Activated CD4-positive, alpha-beta T cell treated with anti-CD3 and anti-CD28 coated beads for 36 hours (primary cell): ENCODE measurements around the gene AWAT2. TPM values are rescaled to one million over a fixed set of nuclear protein-coding genes. Genes with fewer than 3 reads are reported as not detected.
"Not testable (repeated sequence)": the region's sequence is repeated elsewhere in the genome, so short reads cannot be mapped to it uniquely, and the experiment has no call there.

ENCODE experiments used
- ATAC-seq: fragments of 200-7000 bp; cut with Tn5 transposase; one replicate; pipeline ENCODE4 v1.10.0; 2021; ENCODE audit warnings: mild to moderate bottlenecking, moderate library complexity
- CTCF ChIA-PET: fragments of 350-600 bp; sonication (Branson Sonifier 250); formaldehyde crosslinking; loops from one replicate; lab custom pipeline; 2021; ENCODE audit warnings: antibody characterized with exemption; lab: Charles Lee
- POLR2A ChIA-PET: fragments of 350-600 bp; sonication (Branson Sonifier 250); formaldehyde crosslinking; loops from one replicate; lab custom pipeline; 2021; ENCODE audit warnings: antibody characterized with exemption, inconsistent platforms; lab: Charles Lee
- DNase-seq: peaks from one replicate; pipeline ENCODE4 v3.0.0-alpha.2; 2020
- H3K27ac Mint-ChIP-seq: one replicate; pipeline ENCODE4 v1.8.0; 2021; ENCODE audit warnings: mixed read lengths
- H3K27me3 Mint-ChIP-seq: one replicate; pipeline ENCODE4 v1.8.0; 2021; ENCODE audit warnings: mixed read lengths
- H3K36me3 Mint-ChIP-seq: one replicate; pipeline ENCODE4 v1.8.0; 2021; ENCODE audit warnings: low read depth, mixed read lengths
- H3K4me1 Mint-ChIP-seq: one replicate; pipeline ENCODE4 v1.8.0; 2021; ENCODE audit warnings: mixed read lengths
- H3K4me3 Mint-ChIP-seq: one replicate; pipeline ENCODE4 v1.8.0; 2021; ENCODE audit warnings: mild to moderate bottlenecking, moderate library complexity, mixed read lengths
- H3K9me3 Mint-ChIP-seq: one replicate; pipeline ENCODE4 v1.8.0; 2021; ENCODE audit warnings: low read depth, mixed read lengths
- intact Hi-C, 2 experiments: fragments of 100-400 bp; cut with DNase I in 1 of 2; cut with micrococcal nuclease in 1 of 2; formaldehyde crosslinking; loops; one replicate each; pipeline versions ENCODE4 v1.14.2 to v1.15.1; 2022 to 2024; cut with DNase I, micrococcal nuclease
- total RNA-seq, 2 experiments: library from RNA; stranded (reverse); gene quantifications; one replicate each; pipeline ENCODE4 v1.2.3, GENCODE V29; 2021

Gene AWAT2
- total RNA-seq, 2 experiments from 2014 or later = not detected

GRCh38 chrX:70016513-70016912 is 33.2 kb downstream of the AWAT2 start:
- Mint-ChIP-seq H3K9me3 (peaks cover 2% of the 10 kb centered on the region), H3K27me3 (no peaks in the 10 kb centered on the region), H3K4me1 (peaks cover 8% of the 10 kb centered on the region), H3K36me3 (no peaks in the 10 kb centered on the region), H3K4me3 (no peak overlapping the region), H3K27ac (no peak overlapping the region)
- intact Hi-C loops = no loop called here
- CTCF ChIA-PET = no interaction called here
- ATAC-seq (no peak), DNase-seq (no peak)
- POLR2A ChIA-PET = no interaction called here

GRCh38 chrX:70013466-70014381 is 36.0 kb downstream of the AWAT2 start:
- ChIA-PET CTCF (no interaction called here), POLR2A (no interaction called here)
- Mint-ChIP-seq H3K27ac (no peak overlapping the region), H3K4me1 (peaks cover 8% of the 10 kb centered on the region), H3K4me3 (no peak overlapping the region), H3K27me3 (no peaks in the 10 kb centered on the region), H3K9me3 (peaks cover 2% of the 10 kb centered on the region), H3K36me3 (no peaks in the 10 kb centered on the region)
- ATAC-seq (no peak), DNase-seq (no peak)
- intact Hi-C loops = no loop called here

- CTCF ChIA-PET = interaction anchor here (0.7 kb wide), 1 partner anchor 509 kb away, joined by 6 read pairs; the partner anchor contains the start of gene NALF2
- DNase-seq = no peak
- intact Hi-C loops = no loop called here
- Mint-ChIP-seq H3K4me1 (peaks cover 8% of the 10 kb centered on the region), H3K36me3 (no peaks in the 10 kb centered on the region), H3K27me3 (peaks cover 2% of the 10 kb centered on the region), H3K9me3 (no peaks in the 10 kb centered on the region), H3K27ac (no peak overlapping the region), H3K4me3 (no peak overlapping the region)
- ATAC-seq = no peak
- POLR2A ChIA-PET = no interaction called here
These were observed 37.0 kb downstream of the AWAT2 start for GRCh38 chrX:70012756-70013155.

GRCh38 chrX:70009970-70010369 is 39.8 kb downstream of the AWAT2 start:
- intact Hi-C loops = no loop called here
- DNase-seq = no peak
- Mint-ChIP-seq H3K9me3 (no peaks in the 10 kb centered on the region), H3K4me3 (no peak overlapping the region), H3K36me3 (no peaks in the 10 kb centered on the region), H3K27me3 (peaks cover 2% of the 10 kb centered on the region), H3K4me1 (no peaks in the 10 kb centered on the region), H3K27ac (no peak overlapping the region)
- no peak for ATAC-seq
- CTCF ChIA-PET = no interaction called here
- POLR2A ChIA-PET = no interaction called here

GRCh38 chrX:70009049-70009448 is 40.7 kb downstream of the AWAT2 start:
- ATAC-seq (no peak), DNase-seq (no peak)
- no peak overlapping the region for H3K4me3 Mint-ChIP-seq
- POLR2A ChIA-PET = no interaction called here
- H3K27me3 Mint-ChIP-seq = peaks cover 2% of the 10 kb centered on the region
- no peaks in the 10 kb centered on the region for H3K9me3 Mint-ChIP-seq
- no peak overlapping the region for H3K27ac Mint-ChIP-seq
- CTCF ChIA-PET = interaction anchor here (0.7 kb wide), 1 partner anchor 22 kb away, joined by 3 read pairs; no protein-coding TSS in a partner anchor
- H3K36me3 Mint-ChIP-seq = no peaks in the 10 kb centered on the region
- intact Hi-C loops = no loop called here
- no peaks in the 10 kb centered on the region for H3K4me1 Mint-ChIP-seq

GRCh38 chrX:70007946-70008345 is 41.8 kb downstream of the AWAT2 start:
- ChIA-PET CTCF (no interaction called here), POLR2A (no interaction called here)
- no peak for DNase-seq
- ATAC-seq = no peak
- Mint-ChIP-seq H3K9me3 (no peaks in the 10 kb centered on the region), H3K4me3 (no peak overlapping the region), H3K4me1 (no peaks in the 10 kb centered on the region), H3K27ac (no peak overlapping the region), H3K36me3 (no peaks in the 10 kb centered on the region), H3K27me3 (peaks cover 2% of the 10 kb centered on the region)
- intact Hi-C loops = no loop called here

- no peak for DNase-seq
- no peak for ATAC-seq
- Mint-ChIP-seq H3K36me3 (no peaks in the 10 kb centered on the region), H3K4me1 (no peaks in the 10 kb centered on the region), H3K27me3 (no peaks in the 10 kb centered on the region), H3K27ac (no peak overlapping the region), H3K9me3 (no peaks in the 10 kb centered on the region), H3K4me3 (no peak overlapping the region)
- ChIA-PET CTCF (no interaction called here), POLR2A (no interaction called here)
- intact Hi-C loops = no loop called here
These were observed 47.9 kb downstream of the AWAT2 start for GRCh38 chrX:70001708-70002341.

GRCh38 chrX:70001269-70001668 is 48.5 kb downstream of the AWAT2 start:
- no peaks in the 10 kb centered on the region for H3K27me3 Mint-ChIP-seq
- intact Hi-C loops = no loop called here
- ChIA-PET POLR2A (no interaction called here), CTCF (no interaction called here)
- no peak overlapping the region for H3K27ac Mint-ChIP-seq
- ATAC-seq = no peak
- no peaks in the 10 kb centered on the region for H3K4me1 Mint-ChIP-seq
- no peak for DNase-seq
- H3K9me3 Mint-ChIP-seq = no peaks in the 10 kb centered on the region
- no peak overlapping the region for H3K4me3 Mint-ChIP-seq
- H3K36me3 Mint-ChIP-seq = no peaks in the 10 kb centered on the region

- H3K36me3 Mint-ChIP-seq = not testable (repeated sequence)
These were observed 51.4 kb downstream of the AWAT2 start for GRCh38 chrX:69998299-69998698.

GRCh38 chrX:69996113-69996468 is 53.6 kb downstream of the AWAT2 start:
- ATAC-seq (no peak), DNase-seq (no peak)
- H3K27me3 Mint-ChIP-seq = no peaks in the 10 kb centered on the region
- no peaks in the 10 kb centered on the region for H3K4me1 Mint-ChIP-seq
- CTCF ChIA-PET = no interaction called here
- POLR2A ChIA-PET = no interaction called here
- intact Hi-C loops = no loop called here
- H3K9me3 Mint-ChIP-seq = no peaks in the 10 kb centered on the region
- H3K4me3 Mint-ChIP-seq = no peak overlapping the region
- H3K36me3 Mint-ChIP-seq = no peaks in the 10 kb centered on the region
- H3K27ac Mint-ChIP-seq = no peak overlapping the region

More at GRCh38 chrX:69998299-69998698, 51.4 kb downstream of the AWAT2 start:
- H3K4me3 Mint-ChIP-seq, ATAC-seq, DNase-seq, POLR2A ChIA-PET, H3K27ac Mint-ChIP-seq, intact Hi-C loops, H3K9me3 Mint-ChIP-seq, H3K4me1 Mint-ChIP-seq, H3K27me3 Mint-ChIP-seq, CTCF ChIA-PET: not testable (repeated sequence)

- Mint-ChIP-seq H3K27ac (no peak overlapping the region), H3K27me3 (no peaks in the 10 kb centered on the region), H3K9me3 (no peaks in the 10 kb centered on the region), H3K4me3 (no peak overlapping the region), H3K36me3 (no peaks in the 10 kb centered on the region), H3K4me1 (no peaks in the 10 kb centered on the region)
- intact Hi-C loops = no loop called here
- ATAC-seq (no peak), DNase-seq (no peak)
- POLR2A ChIA-PET = no interaction called here
- CTCF ChIA-PET = no interaction called here
These were observed 54.2 kb downstream of the AWAT2 start for GRCh38 chrX:69995362-69996112.
